Liver (tissue), 3 donors: Measurements from ENCODE around the gene SLC4A5.

Experiments
- EGR1 ChIP-seq, 2 donors: IDR thresholded peaks; 2 replicates each; pipeline ENCODE4 v1.6.1; 2016 to 2018; ENCODE audit warnings: antibody characterized with exemption in 2 of 2, low read depth in 2 of 2
- FOXA1 ChIP-seq: IDR thresholded peaks from 2 replicates; pipeline ENCODE4 v1.6.1; 2016; ENCODE audit warnings: antibody characterized with exemption
- GABPA ChIP-seq, 2 donors: IDR thresholded peaks in 1 of 2; conservative IDR thresholded peaks in 1 of 2; 2 replicates each; pipeline ENCODE4 v1.6.1; 2016; ENCODE audit warnings: antibody characterized with exemption in 2 of 2, mild to moderate bottlenecking in 1 of 2, moderate library complexity in 1 of 2
- HNF4A ChIP-seq, 2 donors: conservative IDR thresholded peaks; 2 replicates each; pipeline ENCODE4 v1.6.1; 2016; ENCODE audit warnings: antibody characterized with exemption in 2 of 2, mild to moderate bottlenecking in 2 of 2
- JUND ChIP-seq, 2 donors: IDR thresholded peaks; 2 replicates each; pipeline ENCODE4 v1.6.1; 2016; ENCODE audit warnings: antibody characterized with exemption in 2 of 2
- RAD21 ChIP-seq, 2 donors: IDR thresholded peaks; 2 replicates each; pipeline ENCODE4 v1.6.1; 2016; ENCODE audit warnings: antibody characterized with exemption in 2 of 2, mild to moderate bottlenecking in 2 of 2
- RXRA ChIP-seq, 2 donors: IDR thresholded peaks; 2 replicates each; pipeline ENCODE4 v1.6.1; 2017 to 2018; ENCODE audit warnings: antibody characterized with exemption in 2 of 2, mild to moderate bottlenecking in 1 of 2
- SP1 ChIP-seq: IDR thresholded peaks from 2 replicates; pipeline ENCODE4 v1.6.1; 2018; ENCODE audit warnings: antibody characterized with exemption, mild to moderate bottlenecking
- TAF1 ChIP-seq: conservative IDR thresholded peaks from 2 replicates; pipeline ENCODE4 v1.6.1; 2016; ENCODE audit warnings: antibody characterized with exemption, mild to moderate bottlenecking
- TF ChIP-seq, protein P1 (sequence below): IDR thresholded peaks from 2 replicates; pipeline ENCODE4 v1.6.1; 2016; ENCODE audit warnings: antibody characterized with exemption, mild to moderate bottlenecking
- TF ChIP-seq, protein P2 (sequence below): IDR thresholded peaks from 2 replicates; pipeline ENCODE4 v1.6.1; 2016; ENCODE audit warnings: antibody characterized with exemption
- TF ChIP-seq, protein P3 (sequence below): fragments of 150-350 bp; IDR thresholded peaks from 2 replicates; pipeline ENCODE4 v1.5.1; 2017; ENCODE audit warnings: improper control_type of control experiment, low read depth, low read length; ENCODE audit not compliant: missing input control
- TF ChIP-seq, protein P4 (sequence below): IDR thresholded peaks from 2 replicates; pipeline ENCODE4 v1.6.1; 2016; ENCODE audit warnings: antibody characterized with exemption
- donor health status: healthy.
- donor health status: healthy.

DNA sequence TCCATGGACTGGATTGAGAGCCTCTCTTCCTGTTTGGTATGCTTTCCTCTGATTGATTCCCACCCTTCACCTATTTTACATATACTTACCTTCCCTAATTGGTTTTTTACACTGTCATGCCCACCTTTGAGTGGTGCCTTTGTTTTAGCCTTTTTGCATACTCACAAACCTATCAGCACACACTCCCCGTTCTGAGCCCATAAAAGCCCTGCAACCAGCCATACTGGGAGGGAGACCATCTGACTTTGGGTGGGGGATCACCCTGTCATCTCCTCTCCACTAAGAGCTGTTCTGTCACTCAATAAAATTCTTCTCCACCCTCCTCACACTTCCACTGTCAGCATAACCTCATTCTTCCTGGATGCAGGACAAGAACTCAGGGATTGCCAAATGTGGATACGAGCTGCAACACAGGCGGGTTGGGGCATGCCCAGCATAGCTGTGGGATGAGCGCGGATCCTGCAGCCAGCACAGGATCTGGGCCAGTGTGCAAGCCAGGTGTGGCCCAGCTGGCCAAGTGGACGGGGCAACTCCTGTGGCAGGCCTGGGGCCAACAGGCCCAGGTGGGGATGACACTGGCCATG is 155.1 kb downstream of the SLC4A5 start:
- TF ChIP-seq, protein P1, sequence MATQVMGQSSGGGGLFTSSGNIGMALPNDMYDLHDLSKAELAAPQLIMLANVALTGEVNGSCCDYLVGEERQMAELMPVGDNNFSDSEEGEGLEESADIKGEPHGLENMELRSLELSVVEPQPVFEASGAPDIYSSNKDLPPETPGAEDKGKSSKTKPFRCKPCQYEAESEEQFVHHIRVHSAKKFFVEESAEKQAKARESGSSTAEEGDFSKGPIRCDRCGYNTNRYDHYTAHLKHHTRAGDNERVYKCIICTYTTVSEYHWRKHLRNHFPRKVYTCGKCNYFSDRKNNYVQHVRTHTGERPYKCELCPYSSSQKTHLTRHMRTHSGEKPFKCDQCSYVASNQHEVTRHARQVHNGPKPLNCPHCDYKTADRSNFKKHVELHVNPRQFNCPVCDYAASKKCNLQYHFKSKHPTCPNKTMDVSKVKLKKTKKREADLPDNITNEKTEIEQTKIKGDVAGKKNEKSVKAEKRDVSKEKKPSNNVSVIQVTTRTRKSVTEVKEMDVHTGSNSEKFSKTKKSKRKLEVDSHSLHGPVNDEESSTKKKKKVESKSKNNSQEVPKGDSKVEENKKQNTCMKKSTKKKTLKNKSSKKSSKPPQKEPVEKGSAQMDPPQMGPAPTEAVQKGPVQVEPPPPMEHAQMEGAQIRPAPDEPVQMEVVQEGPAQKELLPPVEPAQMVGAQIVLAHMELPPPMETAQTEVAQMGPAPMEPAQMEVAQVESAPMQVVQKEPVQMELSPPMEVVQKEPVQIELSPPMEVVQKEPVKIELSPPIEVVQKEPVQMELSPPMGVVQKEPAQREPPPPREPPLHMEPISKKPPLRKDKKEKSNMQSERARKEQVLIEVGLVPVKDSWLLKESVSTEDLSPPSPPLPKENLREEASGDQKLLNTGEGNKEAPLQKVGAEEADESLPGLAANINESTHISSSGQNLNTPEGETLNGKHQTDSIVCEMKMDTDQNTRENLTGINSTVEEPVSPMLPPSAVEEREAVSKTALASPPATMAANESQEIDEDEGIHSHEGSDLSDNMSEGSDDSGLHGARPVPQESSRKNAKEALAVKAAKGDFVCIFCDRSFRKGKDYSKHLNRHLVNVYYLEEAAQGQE, result no peak
- TF ChIP-seq, protein P2, sequence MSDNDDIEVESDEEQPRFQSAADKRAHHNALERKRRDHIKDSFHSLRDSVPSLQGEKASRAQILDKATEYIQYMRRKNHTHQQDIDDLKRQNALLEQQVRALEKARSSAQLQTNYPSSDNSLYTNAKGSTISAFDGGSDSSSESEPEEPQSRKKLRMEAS, result no peak
- no peak for TF ChIP-seq SP1
- TF ChIP-seq JUND (IDR thresholded peaks at IDR 0.05), result no peak
- TF ChIP-seq, protein P3, sequence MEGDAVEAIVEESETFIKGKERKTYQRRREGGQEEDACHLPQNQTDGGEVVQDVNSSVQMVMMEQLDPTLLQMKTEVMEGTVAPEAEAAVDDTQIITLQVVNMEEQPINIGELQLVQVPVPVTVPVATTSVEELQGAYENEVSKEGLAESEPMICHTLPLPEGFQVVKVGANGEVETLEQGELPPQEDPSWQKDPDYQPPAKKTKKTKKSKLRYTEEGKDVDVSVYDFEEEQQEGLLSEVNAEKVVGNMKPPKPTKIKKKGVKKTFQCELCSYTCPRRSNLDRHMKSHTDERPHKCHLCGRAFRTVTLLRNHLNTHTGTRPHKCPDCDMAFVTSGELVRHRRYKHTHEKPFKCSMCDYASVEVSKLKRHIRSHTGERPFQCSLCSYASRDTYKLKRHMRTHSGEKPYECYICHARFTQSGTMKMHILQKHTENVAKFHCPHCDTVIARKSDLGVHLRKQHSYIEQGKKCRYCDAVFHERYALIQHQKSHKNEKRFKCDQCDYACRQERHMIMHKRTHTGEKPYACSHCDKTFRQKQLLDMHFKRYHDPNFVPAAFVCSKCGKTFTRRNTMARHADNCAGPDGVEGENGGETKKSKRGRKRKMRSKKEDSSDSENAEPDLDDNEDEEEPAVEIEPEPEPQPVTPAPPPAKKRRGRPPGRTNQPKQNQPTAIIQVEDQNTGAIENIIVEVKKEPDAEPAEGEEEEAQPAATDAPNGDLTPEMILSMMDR, result no peak
- TF ChIP-seq TAF1, result no peak
- no peak for TF ChIP-seq FOXA1
- TF ChIP-seq EGR1 (IDR thresholded peaks at IDR 0.05; ENCODE audit: low read depth in 2 of 2), result no peak
- no peak for TF ChIP-seq RAD21 (IDR thresholded peaks at IDR 0.05)
- TF ChIP-seq, protein P4, sequence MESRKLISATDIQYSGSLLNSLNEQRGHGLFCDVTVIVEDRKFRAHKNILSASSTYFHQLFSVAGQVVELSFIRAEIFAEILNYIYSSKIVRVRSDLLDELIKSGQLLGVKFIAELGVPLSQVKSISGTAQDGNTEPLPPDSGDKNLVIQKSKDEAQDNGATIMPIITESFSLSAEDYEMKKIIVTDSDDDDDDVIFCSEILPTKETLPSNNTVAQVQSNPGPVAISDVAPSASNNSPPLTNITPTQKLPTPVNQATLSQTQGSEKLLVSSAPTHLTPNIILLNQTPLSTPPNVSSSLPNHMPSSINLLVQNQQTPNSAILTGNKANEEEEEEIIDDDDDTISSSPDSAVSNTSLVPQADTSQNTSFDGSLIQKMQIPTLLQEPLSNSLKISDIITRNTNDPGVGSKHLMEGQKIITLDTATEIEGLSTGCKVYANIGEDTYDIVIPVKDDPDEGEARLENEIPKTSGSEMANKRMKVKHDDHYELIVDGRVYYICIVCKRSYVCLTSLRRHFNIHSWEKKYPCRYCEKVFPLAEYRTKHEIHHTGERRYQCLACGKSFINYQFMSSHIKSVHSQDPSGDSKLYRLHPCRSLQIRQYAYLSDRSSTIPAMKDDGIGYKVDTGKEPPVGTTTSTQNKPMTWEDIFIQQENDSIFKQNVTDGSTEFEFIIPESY, result no peak
- no peak for TF ChIP-seq RXRA (IDR thresholded peaks at IDR 0.05)
- no peak for TF ChIP-seq GABPA (IDR thresholded peaks at IDR 0.05 in 1 of 2, conservative IDR thresholded peaks at IDR 0.05 in 1 of 2)
- TF ChIP-seq HNF4A (conservative IDR thresholded peaks at IDR 0.05), result no peak
